ENCODE measurements around the gene PKHD1.

DNA sequence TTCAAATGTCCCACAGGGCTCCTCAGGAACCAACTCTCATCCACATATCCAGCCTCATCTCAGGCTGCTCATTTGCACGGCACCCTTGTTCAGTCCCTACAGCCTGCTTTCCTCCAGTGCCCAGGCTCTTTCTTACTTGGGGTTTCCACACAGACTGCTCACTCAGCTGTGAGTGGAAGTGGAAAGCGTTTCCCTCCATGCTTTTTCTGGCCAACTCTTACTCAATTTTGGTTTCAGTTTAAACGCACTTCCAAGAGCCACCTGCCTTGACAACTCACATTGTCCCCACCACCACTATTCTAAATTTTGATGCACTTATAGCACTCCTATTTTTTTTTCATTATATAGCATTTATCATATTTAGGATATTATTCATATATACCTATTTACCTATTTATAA lies 367.1 kb downstream of the PKHD1 start:
- TF ChIP-seq, protein P1, sequence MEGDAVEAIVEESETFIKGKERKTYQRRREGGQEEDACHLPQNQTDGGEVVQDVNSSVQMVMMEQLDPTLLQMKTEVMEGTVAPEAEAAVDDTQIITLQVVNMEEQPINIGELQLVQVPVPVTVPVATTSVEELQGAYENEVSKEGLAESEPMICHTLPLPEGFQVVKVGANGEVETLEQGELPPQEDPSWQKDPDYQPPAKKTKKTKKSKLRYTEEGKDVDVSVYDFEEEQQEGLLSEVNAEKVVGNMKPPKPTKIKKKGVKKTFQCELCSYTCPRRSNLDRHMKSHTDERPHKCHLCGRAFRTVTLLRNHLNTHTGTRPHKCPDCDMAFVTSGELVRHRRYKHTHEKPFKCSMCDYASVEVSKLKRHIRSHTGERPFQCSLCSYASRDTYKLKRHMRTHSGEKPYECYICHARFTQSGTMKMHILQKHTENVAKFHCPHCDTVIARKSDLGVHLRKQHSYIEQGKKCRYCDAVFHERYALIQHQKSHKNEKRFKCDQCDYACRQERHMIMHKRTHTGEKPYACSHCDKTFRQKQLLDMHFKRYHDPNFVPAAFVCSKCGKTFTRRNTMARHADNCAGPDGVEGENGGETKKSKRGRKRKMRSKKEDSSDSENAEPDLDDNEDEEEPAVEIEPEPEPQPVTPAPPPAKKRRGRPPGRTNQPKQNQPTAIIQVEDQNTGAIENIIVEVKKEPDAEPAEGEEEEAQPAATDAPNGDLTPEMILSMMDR (conservative IDR thresholded peaks at IDR 0.05; ENCODE audit: low read depth, low read length), result no peak
- no peak for TF ChIP-seq EZH2 (IDR thresholded peaks at IDR 0.05; ENCODE audit: low read length, unreplicated experiment)
